Stimulated activated CD4-positive, alpha-beta T cell treated with anti-CD3 and anti-CD28 coated beads, Interleukin-12 subunit alpha, Interleukin-12 subunit beta, amount 100 ng/mL, for 48 hours (primary cell): ENCODE results near the gene SHB.
"Not testable (repeated sequence)": the region's sequence is repeated elsewhere in the genome, so short reads cannot be mapped to it uniquely, and the experiment has no call there.

Source experiments
- DNase-seq, 3 donors: peaks; one replicate each; pipeline ENCODE4 v3.0.0-alpha.2; 2020; ENCODE audit warnings: low read depth in 2 of 3, low spot score in 1 of 3

SHB gene

GRCh38 chr9:37906312-37907239, 162.5 kb downstream of the SHB start:
- no peak for DNase-seq

- no peak for DNase-seq
Measured at GRCh38 chr9:37905776-37906175, 163.3 kb downstream of the SHB start.

- DNase-seq, result no peak
Measured at GRCh38 chr9:37905131-37905505, 163.9 kb downstream of the SHB start.

GRCh38 chr9:37904445-37905130, 164.4 kb downstream of the SHB start:
- peak in 1 of 3 donors; percentile 16 for DNase-seq

- peak; percentile 88 to 95 (median 91) for DNase-seq
Measured at GRCh38 chr9:37903647-37904444, 165.2 kb downstream of the SHB start, which contains the start of gene SLC25A51. Gene SLC25A51 (minus strand): TSS chr9:37904127. CDS start chr9:37888550, 15,577 bp downstream.

GRCh38 chr9:37902796-37903646, 166.0 kb downstream of the SHB start:
- DNase-seq, result peak in 1 of 3 donors; percentile 20

GRCh38 chr9:37902131-37902530, 166.9 kb downstream of the SHB start:
- no peak for DNase-seq

GRCh38 chr9:37899041-37899440, 170.0 kb downstream of the SHB start:
- no peak for DNase-seq

GRCh38 chr9:37897665-37898064, 171.4 kb downstream of the SHB start:
- DNase-seq, result no peak

- DNase-seq, result no peak
Measured at GRCh38 chr9:37892063-37892462, 177.0 kb downstream of the SHB start.

- not testable (repeated sequence) for DNase-seq
Measured at GRCh38 chr9:37891042-37891441, 178.0 kb downstream of the SHB start.

GRCh38 chr9:37889536-37889935, 179.5 kb downstream of the SHB start:
- DNase-seq, result no peak

GRCh38 chr9:37887977-37888583, 180.9 kb downstream of the SHB start:
- not testable (repeated sequence) for DNase-seq

- no peak for DNase-seq
Measured at GRCh38 chr9:37880916-37881479, 188.0 kb downstream of the SHB start.

- DNase-seq, result no peak
Measured at GRCh38 chr9:37876376-37876775, 192.7 kb downstream of the SHB start.

GRCh38 chr9:37873955-37874354, 195.1 kb downstream of the SHB start:
- DNase-seq, result no peak

- no peak for DNase-seq
Measured at GRCh38 chr9:37870799-37871176, 198.2 kb downstream of the SHB start.

- DNase-seq, result no peak
Measured at GRCh38 chr9:37870081-37870798, 198.8 kb downstream of the SHB start.
